C4-2B (cell line): ENCODE results near the gene HSDL1.
A peak's percentile ranks its signal among the peaks of the same experiment; 100 is the strongest.

Source experiments
- H3K27ac ChIP-seq: fragments of 450-650 bp; 2 replicates; pipeline ENCODE4 v1.5.1; 2017
- CTCF ChIP-seq: fragments of 450-650 bp; conservative IDR thresholded peaks from 2 replicates; pipeline ENCODE4 v1.5.1; 2017; ENCODE audit warnings: mild to moderate bottlenecking
- ZFX ChIP-seq: fragments of 450-650 bp; IDR thresholded peaks from 2 replicates; pipeline ENCODE4 v1.6.1; 2017

Gene HSDL1

DNA sequence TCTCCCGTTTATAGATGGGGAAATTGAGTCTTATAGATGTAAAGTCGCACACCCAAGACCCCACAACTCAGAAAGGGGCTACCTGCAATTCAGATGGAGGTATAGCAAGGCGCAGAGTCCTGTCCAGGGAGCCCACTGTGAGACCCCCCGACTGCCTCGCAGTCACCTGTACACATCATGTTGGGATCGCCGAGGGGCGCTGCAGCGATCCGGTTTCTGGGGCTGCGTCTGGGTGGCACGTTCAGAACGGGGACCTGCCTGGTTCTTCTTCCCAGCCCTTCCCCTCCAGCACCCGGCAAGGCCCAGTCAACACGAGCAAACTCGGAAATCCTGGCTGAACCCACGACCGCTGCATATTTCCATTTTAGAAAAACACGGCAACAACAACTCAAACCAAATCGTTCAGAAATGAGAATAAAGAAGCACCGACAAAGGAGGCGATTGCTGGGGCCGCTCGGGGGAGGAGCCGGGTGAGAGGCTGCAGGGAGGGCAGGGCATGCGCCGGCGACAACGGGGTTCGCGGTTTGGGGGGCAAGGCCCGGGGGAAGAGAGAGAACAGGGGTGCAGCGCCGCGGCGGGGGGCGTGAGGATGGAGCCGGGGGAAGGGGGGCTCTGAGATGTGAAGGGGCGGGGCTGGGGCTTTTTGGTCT is 643 bp downstream of the HSDL1 start:
- H3K27ac ChIP-seq: peak overlapping the region; percentile 67
- TF ChIP-seq CTCF (no peak), ZFX (no peak)

- TF ChIP-seq ZFX: no peak
- H3K27ac ChIP-seq: no peak overlapping the region; the same call in 1 of the 2 replicates
Observed at GRCh38 chr16:84143784-84144199, 1.2 kb downstream of the HSDL1 start.

DNA sequence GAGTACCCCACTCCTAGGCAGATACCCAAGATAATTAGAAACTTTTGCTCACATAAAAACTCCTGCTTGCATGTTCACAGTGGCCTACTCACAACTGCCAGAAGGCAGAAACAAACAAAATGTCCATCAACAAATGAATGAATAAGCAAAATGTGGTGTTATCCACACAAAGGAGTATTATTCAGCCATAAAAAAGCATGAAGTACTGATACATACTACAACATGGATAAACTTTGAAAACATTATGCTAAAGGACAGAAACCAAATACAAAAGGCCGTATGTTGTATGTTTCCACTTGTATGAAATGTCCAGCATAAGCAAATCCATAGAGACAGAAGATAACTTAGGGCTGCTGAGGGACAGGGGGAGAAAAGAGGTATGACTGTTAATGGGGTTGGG is 1.9 kb downstream of the HSDL1 start:
- TF ChIP-seq ZFX (no peak), CTCF (no peak)
- H3K27ac ChIP-seq: no peak overlapping the region

DNA sequence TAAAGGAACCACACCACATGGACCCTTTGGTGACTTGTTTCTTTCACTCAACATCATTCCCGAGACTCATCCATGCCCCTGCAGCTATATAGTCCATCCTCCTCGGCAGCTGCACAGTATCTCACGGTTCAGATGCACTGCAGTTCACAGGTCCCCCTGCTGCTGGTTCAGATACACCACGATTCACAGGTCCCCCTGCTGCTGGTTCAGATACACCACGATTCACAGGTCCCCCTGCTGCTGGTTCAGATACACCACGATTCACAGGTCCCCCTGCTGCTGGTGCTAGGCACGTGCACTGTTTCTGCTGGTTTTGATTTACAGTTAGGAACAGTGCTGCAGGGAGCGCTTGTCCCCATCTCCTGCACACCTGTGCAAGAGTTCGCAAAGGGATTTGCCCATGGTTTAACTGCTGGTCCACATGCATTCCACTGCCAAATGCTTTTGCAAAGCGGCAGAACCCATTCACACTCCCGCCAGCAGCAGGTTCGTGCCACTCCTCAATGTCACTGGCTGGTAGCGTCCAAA is 3.8 kb downstream of the HSDL1 start:
- no peak overlapping the region for H3K27ac ChIP-seq
- no peak for TF ChIP-seq ZFX
- no peak for TF ChIP-seq CTCF

DNA sequence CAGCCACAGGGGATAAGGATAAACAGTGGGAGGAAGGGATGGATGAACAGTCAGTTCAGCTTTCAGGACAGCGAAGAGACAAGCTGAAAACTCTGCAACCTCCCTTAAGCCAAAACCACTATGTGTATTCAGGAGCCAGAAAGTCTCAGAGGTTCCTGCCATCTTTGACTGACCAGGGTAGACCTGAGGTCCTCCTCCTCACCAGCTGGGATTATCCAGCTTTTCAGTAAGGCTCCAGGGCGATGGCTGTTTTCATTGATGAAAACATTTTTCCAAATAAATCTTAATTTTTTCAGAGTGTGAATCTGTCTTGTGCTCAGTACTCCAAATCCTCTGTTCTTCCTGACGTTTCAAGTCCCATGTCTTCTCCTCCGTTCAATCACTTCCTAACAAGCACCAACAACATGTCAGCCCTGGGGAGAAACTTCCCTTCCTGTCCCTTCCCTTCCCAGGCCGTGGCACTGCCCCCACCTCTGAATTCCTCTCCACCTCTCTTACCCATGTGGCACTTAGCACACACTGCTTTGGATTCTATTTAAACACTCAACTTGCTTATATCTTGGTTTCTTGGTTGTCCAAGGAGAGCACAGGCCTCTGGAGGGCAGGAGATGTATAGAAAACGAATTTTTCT is 5.2 kb downstream of the HSDL1 start:
- H3K27ac ChIP-seq: no peak overlapping the region
- TF ChIP-seq ZFX: no peak
- no peak for TF ChIP-seq CTCF

- H3K27ac ChIP-seq: no peak overlapping the region
- TF ChIP-seq CTCF: no peak
- no peak for TF ChIP-seq ZFX
Observed at GRCh38 chr16:84138824-84139627, 6.0 kb downstream of the HSDL1 start.

DNA sequence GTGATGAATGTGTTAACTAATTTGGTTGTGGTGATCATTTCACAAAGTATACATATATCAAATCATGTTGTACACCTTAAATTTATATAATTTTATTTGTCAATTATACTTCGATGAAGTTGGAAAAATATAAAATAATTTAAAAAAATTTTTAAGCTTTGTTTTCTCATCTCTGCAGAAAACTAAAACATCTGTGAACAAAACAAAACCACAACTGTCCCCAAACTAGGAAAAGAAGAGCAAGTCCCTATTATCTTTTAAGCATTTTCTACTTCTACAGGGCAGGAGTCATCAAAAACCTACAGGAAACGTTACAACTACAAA is 6.5 kb downstream of the HSDL1 start:
- TF ChIP-seq CTCF (no peak), ZFX (no peak)
- H3K27ac ChIP-seq: no peak overlapping the region
